BLaER1 treated with 17β-estradiol and CSF1 and Interleukin-3, amounts not matched to agents 10 nM and 100 nM (cell line): ENCODE results near the gene ATP5F1B.

Source experiments
- H3K27ac ChIP-seq, 11 experiments: shearing (Covaris generic); formaldehyde crosslinking; 2 replicates each; pipeline ENCODE4 v1.8.1; 2022
- H3K27me3 ChIP-seq, 11 experiments: shearing (Covaris generic); formaldehyde crosslinking; 2 replicates each; pipeline ENCODE4 v1.8.1; 2022
- H3K36me3 ChIP-seq, 11 experiments: shearing (Covaris generic); formaldehyde crosslinking; 2 replicates each; pipeline ENCODE4 v1.8.1; 2022
- H3K4me1 ChIP-seq, 10 experiments: shearing (Covaris generic); formaldehyde crosslinking; 2 replicates each; pipeline ENCODE4 v1.8.1; 2022
- H3K4me2 ChIP-seq, 11 experiments: shearing (Covaris generic); formaldehyde crosslinking; 2 replicates each; pipeline ENCODE4 v1.8.1; 2022
- H3K4me3 ChIP-seq, 10 experiments: shearing (Covaris generic); formaldehyde crosslinking; 2 replicates each; pipeline ENCODE4 v1.8.1; 2022
- H3K9ac ChIP-seq, 11 experiments: shearing (Covaris generic); formaldehyde crosslinking; 2 replicates each; pipeline ENCODE4 v1.8.1; 2022
- H3K9me3 ChIP-seq, 11 experiments: shearing (Covaris generic); formaldehyde crosslinking; replicated peaks in 1 of 11; 2 replicates each; pipeline ENCODE4 v1.8.1; 2022
- H4K20me1 ChIP-seq, 11 experiments: shearing (Covaris generic); formaldehyde crosslinking; 2 replicates each; pipeline ENCODE4 v1.8.1; 2022
- Cebpa-rat ChIP-seq, 11 experiments: shearing (Covaris generic); IDR thresholded peaks; 2 replicates each; pipeline ENCODE4 v1.8.1; 2022

Gene ATP5F1B

DNA sequence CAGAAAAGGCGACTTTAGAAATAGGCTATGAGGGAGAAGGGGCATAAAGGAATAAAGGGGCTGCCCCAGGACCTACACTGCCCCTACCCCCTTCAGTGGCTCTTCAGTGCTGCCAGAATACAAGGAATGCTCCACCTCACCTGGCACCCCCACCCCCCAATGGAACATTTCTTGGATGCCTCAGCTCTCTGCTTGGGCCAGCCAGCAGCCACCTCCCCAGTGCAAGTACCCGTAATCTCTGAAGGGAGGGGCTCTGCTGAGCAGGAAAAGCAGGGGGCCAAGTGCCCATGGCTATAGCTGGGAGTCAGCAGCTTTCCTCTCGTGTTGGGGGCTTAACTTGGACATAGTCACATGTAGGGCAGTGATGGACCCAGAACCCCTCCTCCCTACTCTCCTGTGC, 49.0 kb downstream of the ATP5F1B start:
- Histone ChIP-seq H3K9ac (peak overlapping the region in 1 of 11 experiments; percentile 11; a peak in 1 of 22 replicates), H3K27me3 (no peaks in the 10 kb centered on the region), H3K36me3 (peaks cover 67 to 85% (median 72%) of the 10 kb centered on the region in 11 experiments), H4K20me1 (peaks cover 0 to 77% (median 26%) of the 10 kb centered on the region in 11 experiments; a peak in 14 of 22 replicates), H3K4me3 (no peak overlapping the region), H3K4me2 (no peak overlapping the region), H3K4me1 (peaks cover 0 to 8% (median 2%) of the 10 kb centered on the region in 10 experiments; a peak in 6 of 20 replicates), H3K27ac (no peak overlapping the region), H3K9me3 (no peaks in the 10 kb centered on the region)
- TF ChIP-seq Cebpa-rat (IDR thresholded peaks at IDR 0.05): no peak

DNA sequence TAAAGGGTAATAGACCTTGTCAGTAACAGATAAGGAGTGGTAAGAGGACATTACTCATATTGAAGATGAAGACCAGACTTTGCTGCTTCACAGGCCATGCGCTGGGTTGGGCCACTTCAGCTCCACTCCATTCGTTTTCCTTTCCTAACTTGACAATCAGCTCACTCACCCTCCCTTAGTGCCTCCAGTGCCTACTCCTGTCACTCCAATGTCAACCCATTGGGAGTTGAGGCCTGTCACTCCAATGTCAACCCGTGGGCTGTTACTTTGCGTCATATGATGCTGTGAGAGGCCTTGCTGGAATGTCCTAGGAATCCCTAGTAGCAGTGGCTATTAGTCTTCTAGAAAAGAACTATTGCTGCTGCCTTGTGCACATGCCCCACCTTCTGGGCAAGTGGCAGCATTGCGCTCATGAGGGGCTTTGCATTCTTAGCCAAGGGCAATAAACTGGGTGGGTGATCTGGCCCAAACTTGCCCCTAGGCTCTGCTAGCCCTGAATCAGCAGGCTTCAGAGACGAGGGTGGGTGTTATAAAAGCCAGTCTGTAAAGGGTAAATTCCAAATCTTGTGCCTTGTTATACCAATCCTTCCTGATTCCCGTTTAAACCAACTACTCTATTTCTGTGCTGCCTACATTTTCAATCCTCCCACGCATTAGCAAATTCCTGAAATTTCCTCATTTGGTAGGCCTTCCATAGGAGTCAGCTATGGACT, 51.7 kb downstream of the ATP5F1B start:
- Histone ChIP-seq H3K27ac (no peak overlapping the region), H3K4me1 (peaks cover 0 to 9% (median 3%) of the 10 kb centered on the region in 10 experiments; a peak in 8 of 20 replicates), H3K9me3 (no peaks in the 10 kb centered on the region), H3K4me3 (no peak overlapping the region), H3K9ac (peak overlapping the region in 2 of 11 experiments; percentile 12 to 13; a peak in 1 of 22 replicates), H3K4me2 (no peak overlapping the region), H3K36me3 (peaks cover 40 to 57% (median 44%) of the 10 kb centered on the region in 11 experiments), H4K20me1 (peaks cover 0 to 54% (median 24%) of the 10 kb centered on the region in 11 experiments; a peak in 11 of 22 replicates), H3K27me3 (no peaks in the 10 kb centered on the region)
- no peak for TF ChIP-seq Cebpa-rat (IDR thresholded peaks at IDR 0.05)

DNA sequence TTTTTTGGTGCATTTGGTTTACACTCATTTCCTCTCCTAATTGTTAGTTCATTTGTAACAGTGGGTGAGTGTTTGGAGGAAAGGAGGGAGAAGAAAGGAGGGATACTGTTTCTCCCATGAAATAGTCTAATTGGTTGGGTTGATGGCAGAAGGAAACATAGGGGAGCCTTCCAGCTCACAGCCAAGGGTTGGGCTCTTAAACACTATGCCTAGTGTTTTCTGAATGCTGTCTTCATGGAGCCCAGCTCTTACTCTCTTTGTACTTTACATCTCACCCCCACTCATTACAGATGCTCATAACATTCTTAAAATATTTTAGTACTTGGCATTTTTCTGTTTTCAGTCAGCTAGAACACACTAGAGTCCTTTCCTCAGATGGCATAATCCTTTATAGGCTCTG, 53.8 kb downstream of the ATP5F1B start:
- peaks cover 0 to 37% (median 18%) of the 10 kb centered on the region in 11 experiments; a peak in 9 of 22 replicates for H4K20me1 ChIP-seq
- H3K27me3 ChIP-seq: no peaks in the 10 kb centered on the region
- H3K9me3 ChIP-seq: no peaks in the 10 kb centered on the region
- H3K9ac ChIP-seq: no peak overlapping the region
- TF ChIP-seq Cebpa-rat (IDR thresholded peaks at IDR 0.05): no peak
- H3K4me3 ChIP-seq: no peak overlapping the region
- peaks cover 23 to 56% (median 38%) of the 10 kb centered on the region in 11 experiments for H3K36me3 ChIP-seq
- H3K27ac ChIP-seq: no peak overlapping the region
- peaks cover 0 to 9% (median 3%) of the 10 kb centered on the region in 10 experiments; a peak in 8 of 20 replicates for H3K4me1 ChIP-seq
- no peak overlapping the region for H3K4me2 ChIP-seq

DNA sequence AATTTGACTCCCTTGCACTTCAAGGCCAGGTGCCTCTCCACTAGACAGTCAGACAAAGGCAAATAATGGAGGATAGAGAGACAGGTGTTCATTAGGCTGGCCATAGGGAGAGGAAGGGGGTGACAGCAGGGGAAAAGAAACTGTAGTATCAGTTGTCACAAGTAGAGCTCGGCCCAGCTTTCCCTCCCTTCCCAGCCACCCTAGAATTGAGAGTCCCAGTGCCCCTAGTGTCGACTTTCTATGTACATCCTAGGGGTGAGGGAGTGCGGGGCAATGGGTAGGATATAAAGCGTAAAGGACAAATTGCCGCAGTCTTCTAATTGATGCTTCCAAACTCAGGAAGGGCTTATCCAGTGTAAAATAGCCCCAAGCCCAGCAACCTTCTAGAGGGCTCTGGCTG, 54.7 kb downstream of the ATP5F1B start:
- Histone ChIP-seq H3K4me3 (no peak overlapping the region), H3K9me3 (no peaks in the 10 kb centered on the region), H3K9ac (0 out of 22 replicates have a peak overlapping the region, but pooled peaks of 1 of the 11 experiments have one; percentile 17), H3K27ac (no peak overlapping the region), H3K4me1 (peaks cover 0 to 9% (median 3%) of the 10 kb centered on the region in 10 experiments; a peak in 8 of 20 replicates), H3K27me3 (no peaks in the 10 kb centered on the region), H4K20me1 (peaks cover 0 to 29% (median 14%) of the 10 kb centered on the region in 11 experiments; a peak in 8 of 22 replicates), H3K4me2 (no peak overlapping the region), H3K36me3 (peaks cover 14 to 48% (median 33%) of the 10 kb centered on the region in 11 experiments; a peak in 21 of 22 replicates)
- TF ChIP-seq Cebpa-rat (IDR thresholded peaks at IDR 0.05): no peak

DNA sequence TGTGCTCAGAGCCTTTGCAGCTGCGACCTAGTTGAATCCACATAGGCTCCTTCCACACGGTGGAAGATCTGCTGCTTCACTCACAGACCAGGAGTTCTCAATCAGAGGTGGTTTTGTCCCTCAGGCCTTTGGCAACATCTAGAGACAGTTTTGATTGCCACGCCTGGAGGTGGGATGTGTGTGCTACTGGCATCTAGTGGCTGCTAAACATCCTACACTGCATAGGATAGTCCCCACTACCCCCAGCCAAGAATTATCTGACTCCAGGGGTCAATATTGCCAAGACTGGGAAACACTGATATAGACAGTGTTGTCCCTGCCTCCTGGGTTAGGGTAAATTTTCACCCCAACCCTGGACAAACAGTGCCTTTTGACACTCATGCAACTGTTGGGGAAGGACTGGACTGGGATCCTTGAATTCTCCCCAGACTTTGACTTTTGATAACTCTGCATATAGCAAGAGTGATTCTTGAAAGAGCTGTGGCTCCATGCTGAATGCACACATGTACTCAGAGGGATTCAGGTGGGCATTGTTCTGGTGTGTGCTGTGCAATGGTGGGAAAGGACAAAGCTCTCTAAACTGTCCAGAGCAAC, 55.5 kb downstream of the ATP5F1B start:
- Histone ChIP-seq H3K4me3 (no peak overlapping the region), H3K9me3 (no peaks in the 10 kb centered on the region), H3K27me3 (no peaks in the 10 kb centered on the region), H3K4me1 (peaks cover 0 to 9% (median 3%) of the 10 kb centered on the region in 10 experiments; a peak in 8 of 20 replicates), H3K4me2 (no peak overlapping the region), H3K9ac (0 out of 22 replicates have a peak overlapping the region, but pooled peaks of 2 of the 11 experiments have one; percentile 9 to 26), H3K27ac (no peak overlapping the region), H3K36me3 (peaks cover 8 to 40% (median 25%) of the 10 kb centered on the region in 11 experiments; a peak in 21 of 22 replicates), H4K20me1 (peaks cover 0 to 21% (median 10%) of the 10 kb centered on the region in 11 experiments; a peak in 8 of 22 replicates)
- no peak for TF ChIP-seq Cebpa-rat (IDR thresholded peaks at IDR 0.05)

DNA sequence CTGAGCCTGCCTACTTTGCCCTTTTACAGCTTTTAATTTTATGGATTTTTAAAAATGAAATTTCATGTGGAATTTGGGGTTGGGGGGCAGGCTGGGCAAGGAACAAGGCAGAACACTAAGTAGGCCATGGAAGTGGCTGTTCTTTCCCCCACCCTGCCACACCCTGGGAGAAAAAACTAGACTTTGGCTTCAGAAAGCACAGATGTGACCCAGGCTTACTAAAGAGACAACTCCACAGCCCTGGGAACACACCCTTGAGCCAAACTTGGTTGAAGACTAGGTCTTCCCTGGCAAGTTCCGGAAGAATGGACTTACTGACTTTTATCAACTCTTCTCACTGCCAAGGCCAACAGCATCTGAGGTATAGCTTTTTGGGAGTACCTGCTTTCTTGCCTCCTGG, 56.0 kb downstream of the ATP5F1B start:
- TF ChIP-seq Cebpa-rat (IDR thresholded peaks at IDR 0.05): no peak
- Histone ChIP-seq H3K9ac (0 out of 22 replicates have a peak overlapping the region, but pooled peaks of 2 of the 11 experiments have one; percentile 9 to 26), H3K4me2 (no peak overlapping the region), H3K4me3 (no peak overlapping the region), H4K20me1 (peaks cover 0 to 15% (median 5%) of the 10 kb centered on the region in 11 experiments; a peak in 8 of 22 replicates), H3K36me3 (peaks cover 3 to 35% (median 21%) of the 10 kb centered on the region in 11 experiments; a peak in 17 of 22 replicates), H3K4me1 (peaks cover 0 to 9% (median 3%) of the 10 kb centered on the region in 10 experiments; a peak in 8 of 20 replicates), H3K27ac (no peak overlapping the region), H3K9me3 (no peaks in the 10 kb centered on the region), H3K27me3 (no peaks in the 10 kb centered on the region)
